ENCODE data around the gene NDUFS4. TPM values are rescaled to one million over a fixed set of nuclear protein-coding genes. Genes with fewer than 3 reads are reported as not detected.
A peak's percentile ranks its signal among the peaks of the same experiment; 100 is the strongest.

The NDUFS4 gene
- total RNA-seq, 3 donors from 2014 or later, result 93.7 to 104 (median 94.1) TPM

DNA sequence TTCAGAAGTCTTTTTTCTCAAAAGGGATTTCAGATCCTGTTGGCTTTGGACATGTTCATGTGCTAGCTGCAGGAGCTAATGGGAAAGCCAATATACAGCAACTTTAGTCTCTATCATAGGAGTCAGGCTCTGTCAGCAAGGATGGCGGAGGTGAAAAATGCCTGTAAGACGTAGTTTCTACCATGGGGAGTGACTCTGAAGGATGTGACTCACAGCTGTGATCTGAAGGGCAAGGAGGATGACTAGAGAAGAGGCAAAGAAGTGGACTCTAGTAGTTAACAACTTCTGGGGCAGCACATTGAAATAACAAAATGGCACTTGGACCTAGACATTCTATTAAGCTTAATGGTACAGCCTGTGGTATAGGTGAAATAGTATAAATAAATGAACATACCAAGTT is 3.1 kb upstream of the NDUFS4 start:
- no peaks in the 10 kb centered on the region for H3K4me1 ChIP-seq
- H3K27ac ChIP-seq, result no peak overlapping the region
- no peak for DNase-seq (ENCODE audit: low spot score in 2 of 2)
- TF ChIP-seq POLR2A (IDR thresholded peaks at IDR 0.05) (no peak), CTCF (IDR thresholded peaks at IDR 0.05) (no peak)
- H3K9me3 ChIP-seq, result no peaks in the 10 kb centered on the region
- H3K4me3 ChIP-seq, result no peak overlapping the region
- intact Hi-C loops (cut with DNase I; ENCODE audit: low total_unique reads), result no loop called here
- H3K27me3 ChIP-seq, result no peaks in the 10 kb centered on the region
- H3K36me3 ChIP-seq, result no peaks in the 10 kb centered on the region

- Histone ChIP-seq H3K27ac (no peak overlapping the region), H3K36me3 (no peaks in the 10 kb centered on the region), H3K4me1 (no peaks in the 10 kb centered on the region), H3K4me3 (no peak overlapping the region), H3K27me3 (no peaks in the 10 kb centered on the region), H3K9me3 (no peaks in the 10 kb centered on the region)
- intact Hi-C loops (cut with DNase I; ENCODE audit: low total_unique reads), result no loop called here
- DNase-seq (ENCODE audit: low spot score in 2 of 2), result no peak
- no peak for TF ChIP-seq CTCF (IDR thresholded peaks at IDR 0.05)
- TF ChIP-seq POLR2AphosphoS5 (IDR thresholded peaks at IDR 0.05), result no peak
- TF ChIP-seq POLR2A (IDR thresholded peaks at IDR 0.05), result no peak
Observed at GRCh38 chr5:53558966-53559365, 1.5 kb upstream of the NDUFS4 start.

DNA sequence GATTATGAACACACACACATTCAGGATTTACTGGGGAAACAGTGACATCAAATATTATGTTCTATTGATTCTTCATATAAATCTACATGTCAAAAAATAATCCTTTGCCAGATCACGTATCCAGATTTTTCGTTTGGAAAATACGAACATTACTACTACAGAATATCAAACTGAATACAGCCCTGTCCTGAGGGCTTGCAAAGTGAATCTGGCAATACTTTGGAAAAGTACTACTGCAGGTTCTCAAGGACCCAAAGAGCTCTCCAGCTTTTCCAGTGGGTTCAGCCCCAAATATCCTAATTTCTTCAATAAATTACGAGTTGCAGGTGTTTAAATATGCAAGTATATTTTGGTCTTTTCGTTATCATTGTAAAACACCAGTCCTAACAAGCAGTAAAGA is 411 bp upstream of the NDUFS4 start:
- Histone ChIP-seq H3K27ac (peak overlapping the region in 1 of 2 donors; percentile 88), H3K36me3 (no peaks in the 10 kb centered on the region), H3K4me1 (no peaks in the 10 kb centered on the region), H3K4me3 (peak overlapping the region; percentile 72 to 80 (median 75)), H3K27me3 (no peaks in the 10 kb centered on the region), H3K9me3 (no peaks in the 10 kb centered on the region)
- intact Hi-C loops (cut with DNase I; ENCODE audit: low total_unique reads), result no loop called here
- no peak for TF ChIP-seq POLR2AphosphoS5 (IDR thresholded peaks at IDR 0.05)
- no peak for TF ChIP-seq POLR2A (IDR thresholded peaks at IDR 0.05)
- no peak for TF ChIP-seq CTCF (IDR thresholded peaks at IDR 0.05)
- DNase-seq (ENCODE audit: low spot score in 2 of 2), result no peak

DNA sequence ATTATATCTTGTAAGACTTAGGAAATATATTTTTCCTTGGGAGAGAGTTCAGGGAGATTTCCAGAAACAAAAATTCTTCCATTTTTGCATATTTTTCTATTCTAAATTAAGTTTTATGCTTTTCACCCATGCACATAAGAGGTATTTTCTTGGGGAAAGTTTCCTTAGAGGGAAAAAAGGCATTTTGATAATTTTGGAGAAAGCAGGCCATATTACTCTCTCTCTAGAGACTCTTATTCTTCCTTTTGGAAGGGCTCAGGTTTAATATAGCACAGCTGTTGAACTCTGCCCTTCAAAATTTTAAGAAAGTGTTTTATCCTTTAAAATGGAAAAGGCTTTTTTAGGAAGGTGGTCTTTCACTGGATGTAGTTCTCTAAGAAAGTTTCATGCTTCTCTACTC is 8.0 kb downstream of the NDUFS4 start:
- TF ChIP-seq POLR2AphosphoS5 (IDR thresholded peaks at IDR 0.05) (no peak), CTCF (IDR thresholded peaks at IDR 0.05) (no peak), POLR2A (IDR thresholded peaks at IDR 0.05) (no peak)
- Histone ChIP-seq H3K4me3 (no peak overlapping the region), H3K4me1 (no peaks in the 10 kb centered on the region), H3K9me3 (no peaks in the 10 kb centered on the region), H3K27ac (no peak overlapping the region), H3K36me3 (no peaks in the 10 kb centered on the region), H3K27me3 (no peaks in the 10 kb centered on the region)
- no peak for DNase-seq (ENCODE audit: low spot score in 2 of 2)
- intact Hi-C loops (cut with DNase I; ENCODE audit: low total_unique reads), result no loop called here

- intact Hi-C loops (cut with DNase I; ENCODE audit: low total_unique reads), result no loop called here
- Histone ChIP-seq H3K4me3 (no peak overlapping the region), H3K9me3 (no peaks in the 10 kb centered on the region), H3K36me3 (no peaks in the 10 kb centered on the region), H3K27ac (no peak overlapping the region), H3K27me3 (no peaks in the 10 kb centered on the region), H3K4me1 (no peaks in the 10 kb centered on the region)
- TF ChIP-seq CTCF (IDR thresholded peaks at IDR 0.05) (no peak), POLR2A (IDR thresholded peaks at IDR 0.05) (no peak), POLR2AphosphoS5 (IDR thresholded peaks at IDR 0.05) (no peak)
- no peak for DNase-seq (ENCODE audit: low spot score in 2 of 2)
Observed at GRCh38 chr5:53568871-53569270, 8.4 kb downstream of the NDUFS4 start.
